ENCODE results near the gene RDH12.
"Not testable (repeated sequence)": the region's sequence is repeated elsewhere in the genome, so short reads cannot be mapped to it uniquely, and the experiment has no call there.

RDH12 gene

GRCh38 chr14:67701492-67701891, at the start of gene RDH12:
Gene RDH12, plus strand, starts transcription at chr14:67701886. Its CDS starts 20,757 bp downstream, at chr14:67722643.
- DNase-seq: not testable (repeated sequence)

GRCh38 chr14:67652189-67652588, 49.5 kb upstream of the RDH12 start:
- no peak for DNase-seq

- DNase-seq: no peak
Measured at GRCh38 chr14:67653651-67654280, 47.9 kb upstream of the RDH12 start.

- no peak for DNase-seq
Measured at GRCh38 chr14:67663633-67664032, 38.1 kb upstream of the RDH12 start.

- DNase-seq: no peak
Measured at GRCh38 chr14:67665868-67666267, 35.8 kb upstream of the RDH12 start.

- no peak for DNase-seq
Measured at GRCh38 chr14:67666750-67667449, 34.8 kb upstream of the RDH12 start.

- no peak for DNase-seq
Measured at GRCh38 chr14:67668559-67668958, 33.1 kb upstream of the RDH12 start.

GRCh38 chr14:67673451-67673850, 28.2 kb upstream of the RDH12 start:
- no peak for DNase-seq

GRCh38 chr14:67674139-67674479, 27.6 kb upstream of the RDH12 start:
- DNase-seq: no peak

- DNase-seq: no peak
Measured at GRCh38 chr14:67674480-67675218, 27.0 kb upstream of the RDH12 start, which contains the start of gene VTI1B. Gene VTI1B, minus strand, starts transcription at chr14:67674632. Its CDS starts 143 bp downstream, at chr14:67674489.

- DNase-seq: no peak
Measured at GRCh38 chr14:67675219-67675582, 26.5 kb upstream of the RDH12 start.

GRCh38 chr14:67679006-67679405, 22.7 kb upstream of the RDH12 start:
- DNase-seq: no peak

- no peak for DNase-seq
Measured at GRCh38 chr14:67680121-67680602, 21.5 kb upstream of the RDH12 start.

GRCh38 chr14:67680941-67681340, 20.7 kb upstream of the RDH12 start:
- no peak for DNase-seq

GRCh38 chr14:67683842-67684241, 17.8 kb upstream of the RDH12 start:
- no peak for DNase-seq

GRCh38 chr14:67690011-67690410, 11.7 kb upstream of the RDH12 start:
- no peak for DNase-seq

- no peak for DNase-seq
Measured at GRCh38 chr14:67694791-67695393, 6.8 kb upstream of the RDH12 start.

- DNase-seq: peak; percentile 16
Measured at GRCh38 chr14:67695394-67695949, 6.2 kb upstream of the RDH12 start, which contains the start of gene RDH11. Gene RDH11, minus strand, starts transcription at chr14:67695764. Its CDS starts 61 bp downstream, at chr14:67695703.

GRCh38 chr14:67697006-67697405, 4.7 kb upstream of the RDH12 start:
- no peak for DNase-seq

GRCh38 chr14:67698179-67698578, 3.5 kb upstream of the RDH12 start:
- DNase-seq: no peak

GRCh38 chr14:67703997-67704396, 2.3 kb downstream of the RDH12 start:
- DNase-seq: no peak

GRCh38 chr14:67704484-67705089, 2.9 kb downstream of the RDH12 start:
- no peak for DNase-seq

GRCh38 chr14:67705211-67705610, 3.5 kb downstream of the RDH12 start:
- no peak for DNase-seq
